Stimulated activated naive CD4-positive, alpha-beta T cell (primary cell): ENCODE results near the gene ANAPC1.
"Not testable (repeated sequence)": the region's sequence is repeated elsewhere in the genome, so short reads cannot be mapped to it uniquely, and the experiment has no call there.

Experiments
- DNase-seq, 6 experiments: peaks; one replicate each; lab custom pipeline; 2025; lab: John Stamatoyannopoulos, UW

Gene ANAPC1

GRCh38 chr2:111883661-111884591 lies at the start of gene ANAPC1:
TSS of gene ANAPC1 (minus strand) at chr2:111884193. CDS start at chr2:111880825, 3,368 bp downstream.
- DNase-seq = peak; percentile 69 to 84 (median 80)

- DNase-seq = no peak
Measured at GRCh38 chr2:111932841-111933291, 48.9 kb upstream of the ANAPC1 start.

GRCh38 chr2:111930875-111931274 lies 46.9 kb upstream of the ANAPC1 start:
- no peak for DNase-seq

- no peak for DNase-seq
Measured at GRCh38 chr2:111930409-111930808, 46.4 kb upstream of the ANAPC1 start.

- no peak for DNase-seq
Measured at GRCh38 chr2:111927723-111928122, 43.7 kb upstream of the ANAPC1 start.

- no peak for DNase-seq
Measured at GRCh38 chr2:111924617-111925107, 40.7 kb upstream of the ANAPC1 start.

- DNase-seq = no peak
Measured at GRCh38 chr2:111923276-111923804, 39.3 kb upstream of the ANAPC1 start.

GRCh38 chr2:111919794-111920608 lies 36.0 kb upstream of the ANAPC1 start:
- no peak for DNase-seq

- DNase-seq = no peak
Measured at GRCh38 chr2:111919365-111919764, 35.4 kb upstream of the ANAPC1 start.

- DNase-seq = no peak
Measured at GRCh38 chr2:111918383-111918806, 34.4 kb upstream of the ANAPC1 start.

- no peak for DNase-seq
Measured at GRCh38 chr2:111917106-111917505, 33.1 kb upstream of the ANAPC1 start.

GRCh38 chr2:111912547-111912946 lies 28.6 kb upstream of the ANAPC1 start:
- DNase-seq = no peak

- DNase-seq = not testable (repeated sequence)
Measured at GRCh38 chr2:111911295-111911977, 27.4 kb upstream of the ANAPC1 start.

- no peak for DNase-seq
Measured at GRCh38 chr2:111910609-111911277, 26.8 kb upstream of the ANAPC1 start.

GRCh38 chr2:111909997-111910396 lies 26.0 kb upstream of the ANAPC1 start:
- DNase-seq = not testable (repeated sequence)

GRCh38 chr2:111909079-111909478 lies 25.1 kb upstream of the ANAPC1 start:
- DNase-seq = no peak

- DNase-seq = no peak
Measured at GRCh38 chr2:111908578-111908977, 24.6 kb upstream of the ANAPC1 start.

- peak in 2 of 6 experiments; percentile 6 to 9 for DNase-seq
Measured at GRCh38 chr2:111905990-111906735, 22.2 kb upstream of the ANAPC1 start.

GRCh38 chr2:111905475-111905869 lies 21.5 kb upstream of the ANAPC1 start:
- DNase-seq = not testable (repeated sequence)
